Stomach (tissue), 9 donors: ENCODE results near the gene BSCL2. TPM values are rescaled to one million over a fixed set of nuclear protein-coding genes. Genes with fewer than 3 reads are reported as not detected.

ENCODE experiments used
- DNase-seq, 2 donors: peaks; one replicate each; pipeline versions ENCODE4 v3.0.0 to v3.0.0-alpha.2; 2013 to 2019
- H3K27ac ChIP-seq, 5 donors: fragments of 200-600 bp in 4 of 5; sonication (generic) in 4 of 5; one replicate each; pipeline ENCODE4 v1.5.1; 2013 to 2019; ENCODE audit warnings: mild to moderate bottlenecking in 1 of 5, moderate library complexity in 1 of 5
- H3K27me3 ChIP-seq, 3 donors: fragments of 200-600 bp; sonication (generic); one replicate each; pipeline ENCODE4 v1.5.1; 2017 to 2019; ENCODE audit warnings: mixed run types in 1 of 3
- H3K36me3 ChIP-seq, 4 donors: fragments of 200-600 bp; sonication (generic); 1 replicate in 3 of 4; 2 replicates in 1 of 4; pipeline ENCODE4 v1.5.1; 2016 to 2019
- H3K4me1 ChIP-seq, 4 donors: fragments of 200-600 bp; sonication (generic); one replicate each; pipeline ENCODE4 v1.5.1; 2016 to 2019
- H3K4me3 ChIP-seq, 4 donors: fragments of 200-600 bp; sonication (generic) in 3 of 4; one replicate each; pipeline ENCODE4 v1.5.1; 2016 to 2019; ENCODE audit warnings: mild to moderate bottlenecking in 1 of 4
- H3K9me3 ChIP-seq, 4 donors: fragments of 200-600 bp; sonication (generic); one replicate each; pipeline ENCODE4 v1.5.1; 2016 to 2019
- EP300 ChIP-seq: sonication (generic); formaldehyde crosslinking; IDR thresholded peaks from one replicate; pipeline ENCODE4 v1.6.1; 2017; ENCODE audit warnings: antibody characterized with exemption
- POLR2A ChIP-seq, 4 donors: fragments of 450-650 bp; IDR thresholded peaks; one replicate each; pipeline ENCODE4 v1.6.1; 2016; ENCODE audit warnings: antibody characterized with exemption in 4 of 4, control low read depth in 2 of 4, mild to moderate bottlenecking in 1 of 4, moderate library complexity in 1 of 4
- POLR2AphosphoS5 ChIP-seq, 3 donors: sonication (generic); formaldehyde crosslinking; IDR thresholded peaks; one replicate each; pipeline ENCODE4 v1.6.1; 2016; ENCODE audit warnings: antibody characterized with exemption in 3 of 3
- WGBS, 5 donors: extraction: QIAGEN DNeasy Blood & Tissue Kit in 3 of 5; methylation state at CpG; one replicate each; pipeline versions ENCODE4 v1.1.5 to v1.1.7; 2013 to 2018; 5-methylcytosine and 5-hydroxymethylcytosine counted together
- intact Hi-C: fragments of 100-400 bp; cut with DNase I; formaldehyde crosslinking; loops from one replicate; pipeline ENCODE4 v1.15.1; 2023; ENCODE audit warnings: low total_unique reads
- polyA plus RNA-seq, 3 donors: library from polyadenylated mRNA; stranded (reverse); fragments of 200-250 nt; gene quantifications; one replicate each; pipeline ENCODE4 v1.2.3, GENCODE V29; 2013
- total RNA-seq, 5 donors: library from RNA; depleted of rRNA; stranded (reverse); fragments of >200 nt; gene quantifications; one replicate each; pipeline versions ENCODE4 v1.1.0 to v1.2.3, GENCODE V29; 2014 to 2016
- TF ChIP-seq, protein P1 (sequence below), 7 experiments: fragments of 450-650 bp in 4 of 7; fragments of 200-600 bp in 3 of 7; sonication (generic) in 3 of 7; IDR thresholded peaks; one replicate each; pipeline ENCODE4 v1.5.1; 2016 to 2019; ENCODE audit warnings: antibody characterized with exemption in 7 of 7, control low read depth in 2 of 7, mild to moderate bottlenecking in 1 of 7
- donor health status: healthy with polysubstance abuse.
- donor health status: Bipolar disorder and iron deficiency.
- donor health status: healthy.

BSCL2 gene
- total and polyA plus RNA-seq, 8 donors, result 29.9 to 144 (median 94.3) TPM

- TF ChIP-seq, protein P1, sequence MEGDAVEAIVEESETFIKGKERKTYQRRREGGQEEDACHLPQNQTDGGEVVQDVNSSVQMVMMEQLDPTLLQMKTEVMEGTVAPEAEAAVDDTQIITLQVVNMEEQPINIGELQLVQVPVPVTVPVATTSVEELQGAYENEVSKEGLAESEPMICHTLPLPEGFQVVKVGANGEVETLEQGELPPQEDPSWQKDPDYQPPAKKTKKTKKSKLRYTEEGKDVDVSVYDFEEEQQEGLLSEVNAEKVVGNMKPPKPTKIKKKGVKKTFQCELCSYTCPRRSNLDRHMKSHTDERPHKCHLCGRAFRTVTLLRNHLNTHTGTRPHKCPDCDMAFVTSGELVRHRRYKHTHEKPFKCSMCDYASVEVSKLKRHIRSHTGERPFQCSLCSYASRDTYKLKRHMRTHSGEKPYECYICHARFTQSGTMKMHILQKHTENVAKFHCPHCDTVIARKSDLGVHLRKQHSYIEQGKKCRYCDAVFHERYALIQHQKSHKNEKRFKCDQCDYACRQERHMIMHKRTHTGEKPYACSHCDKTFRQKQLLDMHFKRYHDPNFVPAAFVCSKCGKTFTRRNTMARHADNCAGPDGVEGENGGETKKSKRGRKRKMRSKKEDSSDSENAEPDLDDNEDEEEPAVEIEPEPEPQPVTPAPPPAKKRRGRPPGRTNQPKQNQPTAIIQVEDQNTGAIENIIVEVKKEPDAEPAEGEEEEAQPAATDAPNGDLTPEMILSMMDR (IDR thresholded peaks at IDR 0.05), result no peak
- TF ChIP-seq POLR2A (IDR thresholded peaks at IDR 0.05) (no peak), EP300 (no peak), POLR2AphosphoS5 (IDR thresholded peaks at IDR 0.05) (no peak)
Measured at GRCh38 chr11:62726915-62727164, 19.6 kb upstream of the BSCL2 start.

DNA sequence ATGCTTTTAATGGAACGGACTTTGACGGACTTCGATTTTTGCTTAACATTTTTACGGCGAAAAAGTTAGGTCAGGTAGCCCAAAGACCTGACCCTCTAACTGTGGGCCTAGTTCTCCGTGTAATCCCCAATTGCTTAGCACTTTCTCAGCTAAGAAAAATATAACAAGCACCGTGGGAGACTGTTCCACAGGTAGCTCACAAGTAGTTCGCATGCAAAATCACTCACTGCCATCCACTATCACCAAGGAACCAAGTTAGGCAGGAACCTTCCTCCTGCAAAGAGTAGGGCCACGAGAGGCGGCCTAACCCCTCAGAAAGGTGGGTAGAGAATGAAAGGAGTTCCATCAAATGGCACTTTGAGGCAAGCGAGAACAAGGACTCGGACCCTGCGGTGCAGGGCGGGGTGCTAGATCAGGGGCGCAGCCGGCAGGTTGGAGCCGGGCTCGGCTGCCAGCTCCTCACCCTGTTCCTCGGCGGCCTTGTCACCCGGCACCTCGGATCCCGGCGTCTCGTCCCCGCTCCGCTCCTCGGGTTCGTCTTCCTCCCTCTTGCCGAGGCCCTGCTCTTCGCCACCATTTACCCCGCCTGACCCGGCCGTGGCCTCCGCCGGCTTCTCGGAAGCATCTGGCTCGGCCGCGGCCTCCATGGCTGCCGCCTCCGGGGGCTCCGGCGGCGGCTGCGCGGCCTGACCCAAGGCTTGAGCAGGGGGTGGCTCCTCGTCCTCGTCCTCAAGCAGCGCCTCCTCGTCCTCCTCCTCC is 19.1 kb upstream of the BSCL2 start:
- intact Hi-C loops, result no loop called here
- Histone ChIP-seq H3K36me3 (peaks cover 29 to 38% (median 38%) of the 10 kb centered on the region in 4 donors), H3K27me3 (no peaks in the 10 kb centered on the region), H3K4me3 (peak overlapping the region; percentile 88 to 99 (median 93)), H3K27ac (peak overlapping the region; percentile 90 to 99 (median 95)), H3K4me1 (peaks cover 32 to 71% (median 55%) of the 10 kb centered on the region in 4 donors), H3K9me3 (no peaks in the 10 kb centered on the region)
- WGBS, 5 donors, result 0 to 1% (median 0%) methylated on average over 10 to 51 of the region's 51 CpGs
- no peak for DNase-seq
- no peak for TF ChIP-seq EP300
- no peak for TF ChIP-seq POLR2A (IDR thresholded peaks at IDR 0.05)
- TF ChIP-seq, protein P1 (IDR thresholded peaks at IDR 0.05), result no peak
- TF ChIP-seq POLR2AphosphoS5 (IDR thresholded peaks at IDR 0.05), result no peak

More at GRCh38 chr11:62726915-62727164, 19.6 kb upstream of the BSCL2 start:
- H3K4me1 ChIP-seq, result peaks cover 35 to 73% (median 57%) of the 10 kb centered on the region in 4 donors
- no peak for DNase-seq
- no peaks in the 10 kb centered on the region for H3K9me3 ChIP-seq
- H3K36me3 ChIP-seq, result peaks cover 27 to 37% (median 37%) of the 10 kb centered on the region in 4 donors
- no peaks in the 10 kb centered on the region for H3K27me3 ChIP-seq
- peak overlapping the region; percentile 88 to 99 (median 93) for H3K4me3 ChIP-seq
- H3K27ac ChIP-seq, result peak overlapping the region; percentile 90 to 99 (median 95)
- WGBS, 5 donors, result 0 to 1% (median 0%) methylated on average over 1 to 37 of the region's 37 CpGs
- intact Hi-C loops, result no loop called here

- H3K9me3 ChIP-seq, result no peaks in the 10 kb centered on the region
- H3K27ac ChIP-seq, result peak overlapping the region in 4 of 5 donors; percentile 90 to 99 (median 94)
- intact Hi-C loops, result no loop called here
- TF ChIP-seq POLR2A (IDR thresholded peaks at IDR 0.05) (no peak), POLR2AphosphoS5 (IDR thresholded peaks at IDR 0.05) (no peak), EP300 (no peak)
- TF ChIP-seq, protein P1 (IDR thresholded peaks at IDR 0.05), result no peak
- H3K27me3 ChIP-seq, result no peaks in the 10 kb centered on the region
- H3K4me3 ChIP-seq, result peak overlapping the region; percentile 88 to 99 (median 93)
- 0 to 2% (median 1%) methylated on average over 7 of the region's 7 CpGs for WGBS, 5 donors
- peaks cover 27 to 64% (median 50%) of the 10 kb centered on the region in 4 donors for H3K4me1 ChIP-seq
- peak in 1 of 2 donors; percentile 29 for DNase-seq
- H3K36me3 ChIP-seq, result peaks cover 31 to 39% (median 38%) of the 10 kb centered on the region in 4 donors
Measured at GRCh38 chr11:62725646-62726045, 18.4 kb upstream of the BSCL2 start.

GRCh38 chr11:62724171-62724570 is 16.9 kb upstream of the BSCL2 start:
- H3K27me3 ChIP-seq, result no peaks in the 10 kb centered on the region
- peaks cover 46 to 51% (median 51%) of the 10 kb centered on the region in 4 donors for H3K36me3 ChIP-seq
- peak overlapping the region; percentile 11 to 99 (median 93) for H3K4me3 ChIP-seq
- WGBS, 5 donors, result 26 to 39% (median 35%) methylated on average over 8 of the region's 8 CpGs
- no peaks in the 10 kb centered on the region for H3K9me3 ChIP-seq
- intact Hi-C loops, result no loop called here
- H3K4me1 ChIP-seq, result peaks cover 23 to 59% (median 41%) of the 10 kb centered on the region in 4 donors
- no peak for TF ChIP-seq EP300
- TF ChIP-seq, protein P1 (IDR thresholded peaks at IDR 0.05), result no peak
- peak overlapping the region in 1 of 5 donors; percentile 7 for H3K27ac ChIP-seq
- no peak for DNase-seq
